ENCODE results near the gene FBXL14.

- TF ChIP-seq EZH2 (IDR thresholded peaks at IDR 0.05; ENCODE audit: insufficient read depth, poor library complexity, severe bottlenecking), result no peak
- TF ChIP-seq EZH2phosphoT487 (IDR thresholded peaks at IDR 0.05; ENCODE audit: insufficient read depth, low read depth), result no peak
Measured at GRCh38 chr12:1551496-1551895, 42.9 kb downstream of the FBXL14 start.

Measured in GM23248 (cell line).